ENCODE data around the gene PMP22. TPM values are rescaled to one million over a fixed set of nuclear protein-coding genes. Genes with fewer than 3 reads are reported as not detected.

PMP22 gene
- total RNA-seq, 2 donors from 2014 or later = 3.1 to 5.5 TPM

- DNase-seq = no peak
- Histone ChIP-seq H3K4me1 (ENCODE audit: control insufficient read depth, insufficient read depth, low read length) (no peaks in the 10 kb centered on the region), H3K9ac (ENCODE audit: extremely low read depth, low read length, poor library complexity, severe bottlenecking) (no peak overlapping the region), H3K9me3 (ENCODE audit: control insufficient read depth, low read length) (no peaks in the 10 kb centered on the region), H3K27ac (ENCODE audit: low read depth, low read length) (no peak overlapping the region), H3K36me3 (ENCODE audit: control insufficient read depth, insufficient read depth, low read length) (no peaks in the 10 kb centered on the region), H3K4me3 (ENCODE audit: low read length) (no peak overlapping the region), H3K27me3 (ENCODE audit: control insufficient read depth, insufficient read depth, low read length, poor library complexity, severe bottlenecking) (no peaks in the 10 kb centered on the region)
- Mint-ChIP-seq H3K4me3 (no peak overlapping the region), H3K27me3 (ENCODE audit: insufficient read depth) (no peaks in the 10 kb centered on the region), H3K9me3 (no peaks in the 10 kb centered on the region), H3K27ac (no peak overlapping the region), H3K4me1 (peaks cover 5% of the 10 kb centered on the region), H3K36me3 (ENCODE audit: low read depth) (no peaks in the 10 kb centered on the region)
- 92 to 100% methylated on average over 3 to 6 of the region's 6 CpGs for WGBS, 2 experiments (ENCODE audit: insufficient coverage in 1 of 2, insufficient read length in 1 of 2)
- no peak for TF ChIP-seq CTCF (conservative IDR thresholded peaks at IDR 0.05)
Measured at GRCh38 chr17:15290605-15291004, 25.5 kb upstream of the PMP22 start.

- H3K27ac ChIP-seq (ENCODE audit: low read depth, low read length) = no peak overlapping the region
- no peak for TF ChIP-seq CTCF (conservative IDR thresholded peaks at IDR 0.05)
- no peaks in the 10 kb centered on the region for H3K36me3 ChIP-seq (ENCODE audit: control insufficient read depth, insufficient read depth, low read length)
- DNase-seq = no peak
- H3K27me3 ChIP-seq (ENCODE audit: control insufficient read depth, insufficient read depth, low read length, poor library complexity, severe bottlenecking) = no peaks in the 10 kb centered on the region
- 93 to 95% methylated on average over 14 to 22 of the region's 22 CpGs for whole genome bisulfite sequencing, 2 experiments (ENCODE audit: insufficient coverage in 1 of 2, insufficient read length in 1 of 2)
- no peak overlapping the region for H3K4me3 ChIP-seq (ENCODE audit: low read length)
- Mint-ChIP-seq H3K36me3 (ENCODE audit: low read depth) (no peaks in the 10 kb centered on the region), H3K27ac (no peak overlapping the region), H3K4me1 (peaks cover 9% of the 10 kb centered on the region), H3K9me3 (no peaks in the 10 kb centered on the region), H3K4me3 (no peak overlapping the region), H3K27me3 (ENCODE audit: insufficient read depth) (no peaks in the 10 kb centered on the region)
- no peak overlapping the region for H3K9ac ChIP-seq (ENCODE audit: extremely low read depth, low read length, poor library complexity, severe bottlenecking)
- peaks cover 4% of the 10 kb centered on the region for H3K4me1 ChIP-seq (ENCODE audit: control insufficient read depth, insufficient read depth, low read length)
- H3K9me3 ChIP-seq (ENCODE audit: control insufficient read depth, low read length) = no peaks in the 10 kb centered on the region
Measured at GRCh38 chr17:15289285-15290183, 24.4 kb upstream of the PMP22 start.

GRCh38 chr17:15288859-15289258 is 23.7 kb upstream of the PMP22 start:
- DNase-seq = no peak
- Mint-ChIP-seq H3K9me3 (no peaks in the 10 kb centered on the region), H3K4me1 (peaks cover 10% of the 10 kb centered on the region), H3K36me3 (ENCODE audit: low read depth) (no peaks in the 10 kb centered on the region), H3K4me3 (no peak overlapping the region), H3K27ac (no peak overlapping the region), H3K27me3 (ENCODE audit: insufficient read depth) (no peaks in the 10 kb centered on the region)
- Histone ChIP-seq H3K4me1 (ENCODE audit: control insufficient read depth, insufficient read depth, low read length) (peaks cover 4% of the 10 kb centered on the region), H3K27ac (ENCODE audit: low read depth, low read length) (no peak overlapping the region), H3K27me3 (ENCODE audit: control insufficient read depth, insufficient read depth, low read length, poor library complexity, severe bottlenecking) (no peaks in the 10 kb centered on the region), H3K4me3 (ENCODE audit: low read length) (no peak overlapping the region), H3K9me3 (ENCODE audit: control insufficient read depth, low read length) (no peaks in the 10 kb centered on the region), H3K36me3 (ENCODE audit: control insufficient read depth, insufficient read depth, low read length) (no peaks in the 10 kb centered on the region), H3K9ac (ENCODE audit: extremely low read depth, low read length, poor library complexity, severe bottlenecking) (no peak overlapping the region)
- WGBS, 2 experiments (ENCODE audit: insufficient coverage in 1 of 2, insufficient read length in 1 of 2) = 90 to 100% methylated on average over 1 of the region's 1 CpG
- TF ChIP-seq CTCF (conservative IDR thresholded peaks at IDR 0.05) = no peak

All from endodermal cell (in vitro differentiated cells).